Amygdala (tissue), 56 donors: ENCODE data around the gene GARIN5A.
"Not testable (repeated sequence)": the region's sequence is repeated elsewhere in the genome, so short reads cannot be mapped to it uniquely, and the experiment has no call there.

Experiments
- DNase-seq, 56 donors: peaks; one replicate each; lab custom pipeline; 2025; lab: John Stamatoyannopoulos, UW

The GARIN5A gene

GRCh38 chr19:50490991-50491472, 14.4 kb upstream of the GARIN5A start:
- DNase-seq, result peak in 7 of 56 donors; percentile 14 to 44 (median 20)

GRCh38 chr19:50490411-50490811, 13.8 kb upstream of the GARIN5A start:
- no peak for DNase-seq

- DNase-seq, result peak in 2 of 56 donors; percentile 27 to 38
Measured at GRCh38 chr19:50489461-50490011, 12.9 kb upstream of the GARIN5A start.

GRCh38 chr19:50488389-50489194, 11.9 kb upstream of the GARIN5A start:
- no peak for DNase-seq

- DNase-seq, result peak in 10 of 56 donors; percentile 15 to 57 (median 24)
Measured at GRCh38 chr19:50486823-50487515, 10.3 kb upstream of the GARIN5A start.

GRCh38 chr19:50485284-50485955, 8.8 kb upstream of the GARIN5A start:
- no peak for DNase-seq

- no peak for DNase-seq
Measured at GRCh38 chr19:50482916-50483315, 6.3 kb upstream of the GARIN5A start.

- no peak for DNase-seq
Measured at GRCh38 chr19:50482271-50482855, 5.7 kb upstream of the GARIN5A start.

- DNase-seq, result no peak
Measured at GRCh38 chr19:50481351-50482149, 4.9 kb upstream of the GARIN5A start.

- no peak for DNase-seq
Measured at GRCh38 chr19:50480281-50481111, 3.8 kb upstream of the GARIN5A start.

- no peak for DNase-seq
Measured at GRCh38 chr19:50479761-50480251, 3.2 kb upstream of the GARIN5A start.

- peak in 8 of 56 donors; percentile 7 to 40 (median 31) for DNase-seq
Measured at GRCh38 chr19:50478901-50479715, 2.5 kb upstream of the GARIN5A start.

GRCh38 chr19:50477751-50478515, 1.3 kb upstream of the GARIN5A start:
- DNase-seq, result no peak

- DNase-seq, result no peak
Measured at GRCh38 chr19:50476907-50477238, 225 bp upstream of the GARIN5A start.

GRCh38 chr19:50475736-50476223, 868 bp downstream of the GARIN5A start:
- DNase-seq, result no peak

- no peak for DNase-seq
Measured at GRCh38 chr19:50475101-50475568, 1.5 kb downstream of the GARIN5A start.

- DNase-seq, result not testable (repeated sequence)
Measured at GRCh38 chr19:50473336-50473735, 3.3 kb downstream of the GARIN5A start.
